GM19372 (cell line): ENCODE measurements around the gene IGF1R.

Experiments
- ATAC-seq: cut with Tn5 transposase; IDR thresholded peaks from one replicate; pipeline ENCODE4 v1.9.1; 2021; ENCODE audit warnings: mild to moderate bottlenecking, low read depth, moderate library complexity; ENCODE audit not compliant: unreplicated experiment

IGF1R gene

GRCh38 chr15:98806275-98806895 lies 158.0 kb downstream of the IGF1R start:
- no peak for ATAC-seq

- no peak for ATAC-seq
Measured at GRCh38 chr15:98807262-98807661, 158.9 kb downstream of the IGF1R start.

- ATAC-seq: no peak
Measured at GRCh38 chr15:98809273-98809672, 160.9 kb downstream of the IGF1R start.

GRCh38 chr15:98812716-98813446 lies 164.5 kb downstream of the IGF1R start:
- ATAC-seq: no peak

- ATAC-seq: no peak
Measured at GRCh38 chr15:98813951-98814350, 165.6 kb downstream of the IGF1R start.

GRCh38 chr15:98815207-98815606 lies 166.9 kb downstream of the IGF1R start:
- no peak for ATAC-seq

- no peak for ATAC-seq
Measured at GRCh38 chr15:98817745-98818144, 169.4 kb downstream of the IGF1R start.

GRCh38 chr15:98823012-98823458 lies 174.7 kb downstream of the IGF1R start:
- ATAC-seq: no peak

GRCh38 chr15:98823616-98824015 lies 175.3 kb downstream of the IGF1R start:
- ATAC-seq: no peak

- no peak for ATAC-seq
Measured at GRCh38 chr15:98824595-98824994, 176.3 kb downstream of the IGF1R start.

- no peak for ATAC-seq
Measured at GRCh38 chr15:98826658-98827057, 178.3 kb downstream of the IGF1R start.

GRCh38 chr15:98827217-98827616 lies 178.9 kb downstream of the IGF1R start:
- ATAC-seq: no peak

- ATAC-seq: no peak
Measured at GRCh38 chr15:98830034-98830634, 181.8 kb downstream of the IGF1R start.

GRCh38 chr15:98834976-98835375 lies 186.6 kb downstream of the IGF1R start:
- no peak for ATAC-seq

GRCh38 chr15:98835876-98836275 lies 187.5 kb downstream of the IGF1R start:
- ATAC-seq: no peak

GRCh38 chr15:98838387-98839259 lies 190.3 kb downstream of the IGF1R start:
- no peak for ATAC-seq

GRCh38 chr15:98840053-98840452 lies 191.7 kb downstream of the IGF1R start:
- no peak for ATAC-seq

- ATAC-seq: no peak
Measured at GRCh38 chr15:98841419-98841970, 193.2 kb downstream of the IGF1R start.

- no peak for ATAC-seq
Measured at GRCh38 chr15:98842192-98842972, 194.0 kb downstream of the IGF1R start.

GRCh38 chr15:98842973-98843285 lies 194.6 kb downstream of the IGF1R start:
- ATAC-seq: no peak
